Stimulated activated CD4-positive, alpha-beta T cell treated with anti-CD3 and anti-CD28 coated beads, Interleukin-15, amount 100 ng/mL, for 24 hours (primary cell): ENCODE measurements around the gene OSBPL2.

Experiments used
- DNase-seq: peaks from one replicate; pipeline ENCODE4 v3.0.0-alpha.2; 2020

The OSBPL2 gene

GRCh38 chr20:62330576-62331317 lies 92.4 kb downstream of the OSBPL2 start:
- DNase-seq = no peak

- DNase-seq = no peak
These were observed 93.0 kb downstream of the OSBPL2 start for GRCh38 chr20:62331347-62331746.

GRCh38 chr20:62332421-62332820 lies 94.1 kb downstream of the OSBPL2 start:
- no peak for DNase-seq

DNA sequence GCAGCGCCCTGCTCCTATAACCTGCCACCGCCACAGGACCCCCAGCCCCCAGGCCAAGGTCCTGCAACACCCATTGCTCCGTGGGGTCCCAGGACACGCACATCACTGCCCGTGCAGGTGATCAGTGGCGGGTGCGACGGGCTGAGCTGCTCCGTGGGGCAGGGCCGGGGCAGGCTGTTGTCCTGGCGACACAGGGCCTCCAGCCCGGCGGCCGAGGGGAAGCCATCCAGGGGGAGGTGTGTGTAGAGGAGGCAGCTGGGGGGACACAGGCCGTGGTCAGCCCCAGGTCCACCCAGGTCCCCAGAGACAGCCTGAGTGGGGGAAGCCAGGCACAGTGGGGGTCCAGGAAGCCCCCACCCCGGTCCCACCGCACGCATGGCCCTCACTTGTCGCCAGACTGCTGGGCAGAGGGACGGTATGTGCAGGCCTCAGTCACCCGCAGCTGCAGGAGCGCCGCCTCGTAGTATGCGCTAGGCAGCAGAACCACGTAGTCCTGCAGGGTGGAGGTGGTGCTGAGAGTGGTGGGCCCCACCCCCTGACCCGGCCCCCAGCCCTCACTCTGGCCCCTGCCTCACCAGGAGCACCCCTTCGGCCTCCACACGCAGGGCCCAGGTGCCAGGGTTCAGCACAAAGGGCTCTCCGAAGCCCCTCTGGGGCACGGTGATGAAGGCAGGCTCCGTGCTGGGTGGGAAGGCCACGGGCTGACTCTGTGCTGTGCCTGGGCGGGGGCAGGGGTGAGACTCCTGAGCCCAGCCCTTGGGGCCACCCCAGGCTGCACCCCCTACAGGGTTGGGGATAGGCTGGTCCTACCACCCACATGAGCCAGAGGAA lies 94.9 kb downstream of the OSBPL2 start:
- DNase-seq = no peak

GRCh38 chr20:62333820-62334595 lies 95.7 kb downstream of the OSBPL2 start:
- no peak for DNase-seq

- no peak for DNase-seq
These were observed 96.6 kb downstream of the OSBPL2 start for GRCh38 chr20:62334881-62335280.

GRCh38 chr20:62335532-62335931 lies 97.2 kb downstream of the OSBPL2 start:
- DNase-seq = no peak

- no peak for DNase-seq
These were observed 98.0 kb downstream of the OSBPL2 start for GRCh38 chr20:62336329-62336728.

- DNase-seq = no peak
These were observed 98.6 kb downstream of the OSBPL2 start for GRCh38 chr20:62336775-62337557.

- DNase-seq = no peak
These were observed 99.4 kb downstream of the OSBPL2 start for GRCh38 chr20:62337558-62338293.

DNA sequence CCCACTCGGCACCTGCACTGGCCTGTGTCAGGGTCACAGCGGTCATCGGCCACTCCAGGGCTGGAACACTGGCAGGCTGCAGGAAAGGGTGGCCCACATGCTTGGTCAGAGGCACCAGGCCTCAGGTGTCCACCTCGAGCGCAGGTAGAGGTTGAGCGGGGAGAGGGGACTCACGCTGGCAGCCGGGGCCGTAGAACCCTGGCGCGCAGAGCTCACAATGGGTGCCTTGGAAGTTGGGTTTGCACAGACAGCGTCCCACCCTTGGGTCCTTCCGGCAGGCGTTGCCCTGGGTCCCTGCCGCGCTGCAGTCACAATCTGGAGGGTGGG lies 99.9 kb downstream of the OSBPL2 start:
- DNase-seq = no peak

GRCh38 chr20:62339647-62340062 lies 101.3 kb downstream of the OSBPL2 start:
- DNase-seq = no peak

- no peak for DNase-seq
These were observed 104.6 kb downstream of the OSBPL2 start for GRCh38 chr20:62342910-62343309.

GRCh38 chr20:62344092-62344491 lies 105.8 kb downstream of the OSBPL2 start:
- DNase-seq = no peak

DNA sequence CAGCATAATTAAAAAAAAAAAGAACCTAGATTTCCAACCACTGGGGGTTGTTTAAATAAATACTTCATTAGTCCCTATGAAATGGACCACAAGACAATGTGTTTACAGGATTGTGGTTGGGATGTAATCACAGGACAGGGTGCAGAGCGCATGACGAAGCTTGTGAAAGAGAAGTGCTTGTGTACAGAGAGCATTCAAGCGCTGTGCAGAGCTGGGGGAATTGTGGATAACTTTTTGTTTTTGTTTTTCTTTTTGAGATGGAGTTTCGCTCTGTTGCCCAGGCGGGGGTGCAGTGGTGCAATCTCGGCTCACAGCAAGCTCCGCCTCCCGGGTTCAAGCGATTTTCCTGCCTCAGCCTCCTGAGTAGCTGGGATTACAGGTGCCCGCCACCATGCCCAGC lies 106.5 kb downstream of the OSBPL2 start:
- DNase-seq = no peak
